GM21786 (cell line): Measurements from ENCODE around the gene GNPTG.
A peak's percentile ranks its signal among the peaks of the same experiment; 100 is the strongest.

Experiments
- ATAC-seq: cut with Tn5 transposase; IDR thresholded peaks from one replicate; pipeline ENCODE4 v1.9.1; 2021; ENCODE audit not compliant: unreplicated experiment

The GNPTG gene

DNA sequence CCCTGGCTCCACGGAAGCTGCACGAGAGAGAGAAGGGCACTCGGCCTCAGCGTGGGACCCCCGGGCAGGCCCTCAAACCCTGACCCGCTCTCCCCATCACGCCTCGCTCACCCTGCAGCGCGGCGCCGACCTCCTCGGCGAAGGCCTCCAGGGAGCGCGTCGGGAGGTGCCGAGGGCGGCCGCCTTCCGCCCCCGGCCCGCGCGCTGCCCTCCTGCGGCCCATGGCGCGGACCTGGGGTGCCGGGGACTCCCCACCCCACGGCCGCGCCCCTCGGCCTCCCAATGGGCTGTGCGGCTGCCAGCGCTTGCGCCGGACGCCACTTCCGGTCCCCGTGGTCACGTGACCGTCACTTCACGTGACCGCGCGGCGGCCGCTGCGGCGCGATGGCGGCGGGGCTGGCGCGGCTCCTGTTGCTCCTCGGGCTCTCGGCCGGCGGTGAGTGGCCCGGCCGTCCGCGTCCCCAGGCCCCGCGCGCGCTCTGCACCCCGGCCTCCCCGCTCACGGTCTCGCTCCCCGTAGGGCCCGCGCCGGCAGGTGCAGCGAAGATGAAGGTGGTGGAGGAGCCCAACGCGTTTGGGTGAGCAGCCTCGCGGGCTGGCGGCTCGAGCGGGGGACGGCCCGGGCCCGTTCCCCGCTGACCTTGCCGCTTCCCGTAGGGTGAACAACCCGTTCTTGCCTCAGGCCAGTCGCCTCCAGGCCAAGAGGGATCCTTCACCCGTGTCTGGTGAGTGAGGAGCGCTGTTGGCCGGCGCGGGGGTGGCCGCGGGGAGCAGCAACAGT lies at the start of gene GNPTG, which contains the start of gene TSR3:
GNPTG (plus strand) TSS at position 350 of the 781 bp plus-strand sequence; CDS start at position 385, 35 bp downstream.
TSR3 (minus strand) TSS at position 297 of the 781 bp plus-strand sequence; CDS start at position 223, 74 bp downstream.
- peak; percentile 56 for ATAC-seq

DNA sequence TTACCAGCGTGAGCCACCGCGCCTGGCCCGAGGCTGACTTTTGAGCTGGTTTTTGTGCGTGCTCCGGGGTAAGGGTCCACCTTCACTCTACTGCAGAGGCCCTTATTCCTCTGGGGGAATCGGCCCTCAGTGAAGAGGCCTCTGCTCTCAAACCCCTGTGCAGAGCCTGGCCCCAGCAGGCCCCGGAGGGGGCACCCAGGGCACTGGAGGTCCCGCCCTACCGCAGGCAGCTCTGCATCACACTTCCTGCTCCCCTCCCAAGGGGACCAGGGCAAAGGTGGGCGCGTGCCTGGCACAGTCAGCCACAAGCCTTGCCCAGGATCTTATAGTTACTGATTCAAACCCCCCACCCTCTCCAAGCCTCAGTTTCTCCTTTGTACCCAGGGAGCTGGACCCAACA lies 45.9 kb upstream of the GNPTG start:
- ATAC-seq = no peak

DNA sequence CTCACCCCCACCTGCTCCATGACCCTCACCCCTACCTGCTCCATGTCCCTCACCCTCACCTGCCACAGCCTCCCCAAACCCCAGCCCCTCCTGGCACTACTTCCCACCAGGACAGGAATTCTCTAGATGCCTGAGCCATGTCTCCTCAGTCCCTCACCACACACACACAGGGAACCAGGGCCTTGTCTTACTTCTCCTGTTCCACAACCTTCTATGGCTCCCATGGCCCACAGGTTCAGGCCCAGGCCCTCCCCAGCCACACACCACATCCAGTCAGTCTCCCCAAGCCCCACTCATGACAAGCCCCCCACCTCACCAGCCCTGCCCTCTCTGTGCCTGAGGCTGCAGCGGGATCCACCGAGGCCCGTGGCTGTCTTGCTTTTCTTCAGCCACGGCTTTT lies 45.4 kb upstream of the GNPTG start:
- no peak for ATAC-seq

DNA sequence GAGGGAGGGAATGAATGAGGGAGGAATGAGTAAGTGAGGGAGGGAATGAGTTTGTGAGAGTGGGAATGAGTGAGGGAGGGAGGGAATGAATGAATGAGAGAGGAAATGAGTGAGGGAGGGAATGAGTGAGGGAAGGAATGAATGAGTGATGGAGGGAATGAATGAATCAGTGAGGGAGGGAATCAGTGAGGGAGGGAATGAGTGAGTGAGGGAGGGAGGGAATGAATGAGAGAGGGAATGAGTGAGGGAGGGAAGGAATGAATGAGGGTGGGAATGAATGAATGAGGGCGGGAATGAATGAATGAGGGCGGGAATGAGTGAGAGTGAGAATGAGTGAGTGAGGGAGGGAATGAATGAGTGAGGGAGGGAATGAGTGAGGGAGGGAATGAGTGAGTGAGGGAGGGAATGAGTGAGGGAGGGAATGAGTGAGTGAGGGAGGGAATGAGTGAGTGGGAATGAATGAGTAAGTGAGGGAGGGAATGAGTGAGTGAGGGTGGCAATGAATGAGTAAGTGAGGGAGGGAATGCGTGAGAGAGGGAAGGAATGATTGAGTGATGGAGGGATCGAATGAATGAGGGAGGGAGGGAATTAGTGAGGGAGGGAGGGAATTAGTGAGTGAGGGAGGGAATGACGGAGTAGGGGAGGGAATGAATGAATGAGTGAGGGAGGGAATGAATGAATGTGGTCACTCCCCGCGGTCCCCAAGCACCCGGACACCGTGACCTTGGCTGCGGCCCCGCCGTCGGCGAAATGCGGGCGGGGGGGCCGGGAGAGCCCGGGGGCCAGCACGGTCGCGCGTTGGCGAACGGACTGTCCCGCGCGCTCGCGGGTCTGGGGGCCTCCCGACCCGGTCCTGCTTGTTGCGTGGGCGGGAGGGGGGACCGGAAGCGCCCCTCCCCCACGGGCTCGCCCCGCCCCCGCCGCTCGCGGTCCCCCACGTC lies 43.4 kb upstream of the GNPTG start:
- peak; percentile 13 for ATAC-seq

DNA sequence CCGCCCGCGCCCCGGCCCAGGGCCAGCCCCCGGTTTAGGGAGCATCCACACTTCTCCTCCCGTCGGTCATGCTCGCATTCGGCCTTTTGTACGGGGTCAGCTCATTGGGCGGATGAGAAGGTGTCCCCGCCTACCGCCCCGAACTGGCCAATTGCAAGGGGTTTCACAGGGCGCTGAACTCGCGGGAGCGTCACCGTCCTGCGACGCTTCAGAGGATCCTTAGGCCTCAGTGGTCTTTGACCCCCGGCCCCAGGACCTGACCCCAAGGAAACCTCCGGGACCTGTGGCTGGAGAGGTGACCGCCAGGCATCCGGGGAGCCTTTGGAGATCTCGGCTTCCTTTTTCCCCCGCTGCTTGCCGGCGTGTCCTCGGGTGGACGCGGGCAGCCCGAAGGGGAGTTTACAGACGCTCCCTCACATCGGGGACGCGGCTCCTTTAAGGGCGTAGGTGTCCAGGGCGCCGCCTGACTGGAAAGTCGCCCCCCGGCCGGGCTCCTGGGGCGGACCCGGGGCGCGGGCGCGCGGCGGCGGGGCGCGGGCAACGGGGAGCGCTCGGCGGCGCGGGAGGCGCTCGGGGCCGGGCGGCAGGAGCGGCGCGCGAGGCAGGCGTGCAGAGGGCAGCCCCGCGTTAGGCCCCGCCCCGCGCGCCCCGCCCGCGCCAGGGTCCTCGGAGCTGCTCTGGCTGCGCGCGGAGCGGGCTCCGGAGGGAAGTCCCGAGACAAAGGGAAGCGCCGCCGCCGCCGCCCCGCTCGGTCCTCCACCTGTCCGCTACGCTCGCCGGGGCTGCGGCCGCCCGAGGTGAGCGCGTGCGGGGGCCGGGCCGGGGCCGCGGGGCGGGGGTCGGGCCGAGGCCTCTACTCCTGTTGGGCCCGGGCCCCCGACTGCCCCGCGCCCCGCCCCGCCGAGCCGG lies 42.5 kb upstream of the GNPTG start, which contains the start of gene UBE2I:
UBE2I (plus strand) TSS at position 660 of the 909 bp plus-strand sequence. CDS start 4,395 bp downstream, outside the sequence.
- peak; percentile 51 for ATAC-seq

DNA sequence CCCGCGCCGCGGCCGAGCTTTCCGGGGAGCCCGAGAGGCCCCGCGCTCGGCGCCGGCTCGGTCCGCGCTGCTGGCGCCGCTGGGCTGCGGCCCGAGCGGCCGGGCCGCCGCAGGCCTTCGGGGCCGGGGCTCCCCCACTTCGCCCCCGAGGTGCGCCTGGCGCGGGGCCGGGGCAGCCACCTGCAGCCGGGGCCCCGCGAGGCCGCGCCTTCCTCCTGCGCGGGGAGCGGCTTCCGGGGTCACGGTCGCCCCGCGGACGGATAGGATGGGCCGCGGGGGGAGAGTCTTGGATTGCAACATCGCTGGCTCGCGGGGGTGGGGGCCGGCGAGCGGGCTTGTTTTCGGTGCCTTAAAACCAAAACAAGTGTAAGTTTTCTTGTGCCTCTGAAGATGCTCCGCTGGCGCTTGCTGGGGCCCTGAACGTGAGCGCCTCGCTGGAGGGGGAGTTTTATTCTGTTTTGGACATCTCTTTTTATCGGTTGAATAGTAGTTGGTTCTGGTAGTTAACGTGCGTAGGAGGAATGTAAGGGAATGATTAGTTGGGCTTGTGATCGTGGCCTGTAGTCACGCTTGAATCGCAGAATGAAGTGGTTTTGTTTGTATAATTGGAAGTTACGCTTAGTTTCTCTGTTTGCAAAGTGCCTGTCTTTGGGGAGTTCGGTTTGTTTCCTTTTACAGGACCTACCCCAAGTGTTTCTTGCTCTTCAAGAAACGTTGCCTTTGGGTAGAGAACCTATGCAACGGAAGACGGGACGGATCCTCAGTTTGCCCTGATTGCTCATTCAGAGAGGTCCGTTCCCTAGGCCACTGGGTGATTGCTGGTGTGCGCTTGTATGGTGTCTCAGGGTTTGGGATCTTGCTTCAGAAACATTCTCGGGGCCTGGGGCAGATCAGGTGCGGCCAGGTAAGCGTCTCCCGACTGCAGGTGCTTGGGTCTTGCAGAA lies 41.6 kb upstream of the GNPTG start:
- ATAC-seq = peak; percentile 4

DNA sequence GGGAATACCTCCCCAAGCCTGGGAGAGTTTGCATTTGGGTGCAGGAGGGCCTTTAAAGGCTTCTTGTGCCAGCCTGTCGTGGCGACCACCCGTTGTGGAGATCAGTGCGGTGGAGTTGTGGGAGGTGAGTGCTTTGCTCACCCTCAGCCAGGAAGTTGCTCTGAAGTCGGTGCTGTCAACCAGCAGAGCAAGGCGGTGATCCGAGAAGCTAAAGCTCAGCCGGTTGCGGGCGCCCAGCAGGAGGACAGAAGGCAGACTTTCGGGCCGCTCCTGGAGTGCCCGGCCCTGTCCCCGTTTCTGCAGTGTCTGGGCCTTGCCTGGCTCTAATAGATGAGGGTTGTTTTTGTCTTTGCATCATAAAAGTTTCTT lies 40.9 kb upstream of the GNPTG start:
- no peak for ATAC-seq

DNA sequence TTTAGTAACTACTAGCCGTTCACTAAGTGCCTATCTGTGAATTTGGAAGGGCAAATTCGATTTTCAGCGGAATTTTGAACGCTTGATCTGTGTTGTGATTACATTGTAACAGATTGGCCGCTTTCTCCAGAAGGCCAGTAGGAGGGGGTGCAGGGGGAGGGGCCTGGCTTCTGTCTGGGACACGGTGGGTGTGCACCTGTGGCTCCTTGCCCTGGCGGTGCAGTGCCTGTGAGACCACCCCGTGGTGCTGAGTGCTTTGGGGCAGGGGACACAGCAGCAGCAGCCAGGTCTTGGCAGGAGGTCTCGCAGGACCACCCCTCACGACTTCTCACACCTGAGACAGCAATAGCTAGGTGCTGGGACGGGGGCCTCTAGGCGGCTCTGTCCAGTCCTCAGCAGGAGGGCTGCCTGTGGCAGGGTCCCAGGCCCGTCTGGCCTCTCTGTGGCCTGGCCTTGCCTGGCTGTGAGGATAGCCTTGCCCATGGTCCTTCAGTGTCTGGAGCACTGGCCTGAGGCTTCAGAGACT lies 40.5 kb upstream of the GNPTG start:
- ATAC-seq = no peak

DNA sequence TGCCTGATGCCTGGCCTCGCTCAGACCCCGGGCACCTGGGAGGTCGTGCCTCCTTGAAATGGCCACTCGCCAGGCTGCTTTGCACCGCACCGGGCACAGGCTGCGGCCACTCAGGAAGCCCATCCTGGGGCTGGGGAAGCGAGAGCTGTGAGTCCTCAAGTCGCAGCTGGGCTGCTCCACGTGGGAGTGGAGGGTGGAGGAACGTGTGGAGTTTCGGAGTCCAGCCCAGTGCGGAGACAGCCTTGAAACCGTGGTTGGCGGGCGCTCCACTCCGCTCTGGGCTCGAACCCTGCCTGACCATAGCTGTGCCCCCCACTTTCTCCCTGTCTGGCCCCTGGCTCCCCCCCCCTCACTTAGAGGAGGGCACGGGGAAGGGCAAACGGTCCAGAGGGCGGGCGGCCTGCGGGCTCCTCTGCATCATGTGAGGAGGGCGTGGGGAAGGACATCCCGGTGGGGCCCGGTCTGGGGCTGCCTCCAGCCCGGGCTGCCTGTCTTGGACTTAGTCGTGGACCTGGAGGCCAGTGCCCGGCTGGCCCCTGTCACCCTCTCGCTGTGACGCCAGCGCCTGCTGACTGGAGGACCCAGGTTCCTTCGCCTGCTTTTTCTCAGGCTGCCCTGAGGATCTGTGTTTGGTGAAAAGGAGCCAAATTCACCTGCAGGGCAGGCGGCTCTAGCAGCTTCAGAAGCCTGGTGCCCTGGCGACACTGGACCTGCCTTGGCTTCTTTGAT lies 39.8 kb upstream of the GNPTG start:
- no peak for ATAC-seq

DNA sequence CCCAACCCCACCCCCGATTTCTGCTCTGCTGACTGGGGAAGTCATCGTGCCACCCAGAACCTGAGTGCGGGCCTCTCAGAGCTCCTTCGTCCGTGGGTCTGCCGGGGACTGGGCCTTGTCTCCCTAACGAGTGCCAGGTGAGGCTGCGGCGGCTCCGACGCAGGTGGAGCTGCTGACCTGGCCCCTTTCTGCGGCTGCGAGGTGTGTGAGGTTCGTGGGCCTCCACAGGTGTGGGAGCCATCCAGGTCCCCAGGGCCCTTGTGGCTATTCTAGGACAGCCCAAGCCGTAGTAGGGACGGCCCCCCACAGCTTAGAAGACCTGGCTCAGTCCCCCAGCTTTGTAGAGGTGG lies 39.3 kb upstream of the GNPTG start:
- no peak for ATAC-seq

DNA sequence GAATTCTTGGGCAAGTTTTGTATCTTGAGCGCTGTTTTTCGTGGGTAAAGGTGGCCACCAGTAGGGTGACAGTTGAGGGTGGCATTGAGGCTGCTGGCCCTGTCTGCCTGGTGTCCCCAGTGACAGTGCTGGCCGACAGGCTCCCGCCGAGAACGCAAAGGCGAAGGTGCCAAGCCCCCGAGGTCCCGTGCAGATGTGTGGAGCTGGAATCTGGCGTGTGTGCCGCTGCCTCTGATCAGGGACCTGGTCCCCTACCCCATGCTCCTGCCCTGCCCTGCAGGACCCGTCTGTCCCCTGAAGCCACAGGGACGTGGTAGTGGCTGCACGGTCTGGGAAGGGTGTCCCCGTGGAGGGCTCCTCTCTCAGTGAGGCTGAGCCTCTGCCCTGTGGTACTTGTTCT lies 38.8 kb upstream of the GNPTG start:
- no peak for ATAC-seq

DNA sequence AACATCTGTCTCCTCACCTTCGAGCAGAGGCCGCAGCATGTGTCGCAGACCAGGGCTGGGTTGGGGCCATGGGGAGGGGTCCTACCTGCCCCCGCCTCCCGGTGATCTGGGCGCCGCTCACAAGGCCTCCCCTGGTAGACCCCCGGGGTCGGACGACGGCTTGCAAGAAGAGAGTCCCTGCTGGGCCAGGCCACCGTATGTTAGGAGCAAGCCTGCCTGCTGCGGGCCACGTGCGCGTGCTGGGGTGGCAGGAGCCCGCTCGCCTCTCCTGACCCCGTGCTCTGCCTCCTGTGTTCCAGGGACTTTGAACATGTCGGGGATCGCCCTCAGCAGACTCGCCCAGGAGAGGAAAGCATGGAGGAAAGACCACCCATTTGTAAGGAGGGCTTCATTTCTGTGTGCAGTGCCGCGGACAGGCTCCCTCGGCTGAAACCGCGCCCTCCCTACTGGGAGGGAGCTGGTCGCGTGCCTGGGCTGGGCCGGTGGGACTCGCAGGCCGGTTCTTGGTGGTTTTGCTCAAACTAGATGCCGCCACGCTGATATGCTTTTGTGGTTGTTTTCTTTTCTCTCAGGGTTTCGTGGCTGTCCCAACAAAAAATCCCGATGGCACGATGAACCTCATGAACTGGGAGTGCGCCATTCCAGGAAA lies 37.9 kb upstream of the GNPTG start:
- no peak for ATAC-seq

DNA sequence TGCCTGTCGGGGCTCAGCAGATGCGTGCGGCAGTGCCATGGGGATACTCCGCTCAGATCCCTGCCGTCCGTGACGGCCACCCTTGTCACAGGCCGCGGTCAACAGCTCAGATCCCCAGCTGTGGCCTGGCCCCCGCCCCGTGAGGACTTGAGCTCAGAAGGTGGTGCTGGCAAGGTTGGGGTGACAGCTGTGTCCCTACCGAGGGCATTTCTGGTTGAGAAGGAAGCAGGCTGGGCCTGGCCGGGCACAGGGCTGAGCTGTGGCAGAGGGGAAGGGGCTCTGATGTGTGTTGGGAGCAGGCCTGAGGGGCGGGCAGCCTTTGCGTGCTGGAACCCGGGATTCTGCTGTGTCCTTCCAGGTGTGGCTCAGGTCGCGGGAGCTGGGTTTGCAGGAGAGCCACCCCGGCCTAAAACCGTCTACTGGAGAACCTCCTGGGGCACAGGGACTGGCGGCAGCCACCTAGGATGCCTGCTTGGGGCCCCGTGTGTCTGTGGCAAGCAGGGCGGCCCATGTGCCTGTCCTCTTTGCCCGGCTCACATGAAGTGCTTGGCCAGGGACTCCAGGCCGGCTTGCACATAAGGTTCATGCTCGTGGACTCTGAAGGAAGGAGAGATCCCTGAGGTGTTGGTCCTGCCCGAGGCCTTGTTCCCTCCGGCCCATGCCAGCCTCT lies 37.2 kb upstream of the GNPTG start:
- ATAC-seq = no peak

DNA sequence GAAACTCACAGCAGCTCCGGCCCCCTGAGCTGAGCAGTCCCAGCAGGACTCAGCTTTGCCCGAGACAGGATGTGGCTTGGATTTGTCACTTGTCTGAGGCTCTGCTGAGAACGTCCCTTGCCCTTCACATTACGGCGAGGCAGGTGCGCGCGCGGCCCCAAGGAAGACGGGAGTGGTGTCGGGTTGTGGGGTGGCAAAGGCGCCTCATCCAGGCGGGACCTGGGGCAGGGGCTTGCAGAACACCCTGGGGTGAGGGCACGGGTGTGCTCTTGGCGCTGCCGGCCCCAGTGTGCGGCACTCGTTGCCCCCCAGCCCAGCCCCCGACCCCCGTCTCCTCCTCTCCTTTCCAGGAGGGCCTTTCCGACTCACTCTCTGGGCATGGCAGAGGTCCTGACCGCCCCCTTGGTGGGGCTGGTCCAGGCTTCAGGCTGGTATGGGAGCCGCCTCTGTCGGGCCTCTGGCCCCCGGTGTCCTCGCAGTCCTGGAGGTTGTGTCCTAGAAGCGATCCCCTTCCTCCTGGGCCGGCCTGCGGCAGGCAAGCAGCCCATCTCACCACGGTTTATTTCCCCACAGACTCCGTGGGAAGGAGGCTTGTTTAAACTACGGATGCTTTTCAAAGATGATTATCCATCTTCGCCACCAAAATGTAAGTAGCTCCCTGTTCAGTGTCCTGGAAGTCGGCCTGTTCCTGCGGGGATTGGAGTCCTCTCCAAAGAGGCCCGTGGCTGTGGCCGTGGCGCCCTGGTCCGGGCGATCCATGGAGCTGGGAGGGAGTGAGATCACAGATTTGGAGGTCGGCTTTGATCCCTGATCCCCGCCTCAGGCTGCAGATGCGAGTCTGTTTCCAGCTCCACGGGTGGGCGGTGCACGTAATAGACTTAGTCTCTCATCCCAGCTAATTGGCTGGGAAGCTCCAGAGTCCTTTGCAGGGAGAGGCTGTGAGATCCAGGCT lies 36.4 kb upstream of the GNPTG start:
- no peak for ATAC-seq

DNA sequence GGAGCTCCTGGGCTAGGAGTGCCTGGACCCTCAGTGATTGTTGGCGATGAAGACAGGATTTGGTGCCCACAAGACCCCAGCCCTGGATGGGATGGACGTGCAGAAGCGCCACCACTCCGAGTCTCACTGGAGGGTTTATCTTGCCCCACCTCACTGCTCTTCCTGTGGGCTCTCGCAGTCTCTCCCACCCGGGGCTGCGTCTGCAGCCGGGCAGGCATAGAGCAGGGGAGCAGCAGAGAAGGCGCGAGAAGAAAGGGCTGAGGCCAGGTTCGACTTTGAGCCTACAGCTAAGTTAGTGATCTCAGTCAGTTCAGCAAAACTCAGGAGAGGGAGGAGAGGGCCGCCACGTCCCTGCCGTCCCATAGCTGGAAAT lies 35.7 kb upstream of the GNPTG start:
- no peak for ATAC-seq

DNA sequence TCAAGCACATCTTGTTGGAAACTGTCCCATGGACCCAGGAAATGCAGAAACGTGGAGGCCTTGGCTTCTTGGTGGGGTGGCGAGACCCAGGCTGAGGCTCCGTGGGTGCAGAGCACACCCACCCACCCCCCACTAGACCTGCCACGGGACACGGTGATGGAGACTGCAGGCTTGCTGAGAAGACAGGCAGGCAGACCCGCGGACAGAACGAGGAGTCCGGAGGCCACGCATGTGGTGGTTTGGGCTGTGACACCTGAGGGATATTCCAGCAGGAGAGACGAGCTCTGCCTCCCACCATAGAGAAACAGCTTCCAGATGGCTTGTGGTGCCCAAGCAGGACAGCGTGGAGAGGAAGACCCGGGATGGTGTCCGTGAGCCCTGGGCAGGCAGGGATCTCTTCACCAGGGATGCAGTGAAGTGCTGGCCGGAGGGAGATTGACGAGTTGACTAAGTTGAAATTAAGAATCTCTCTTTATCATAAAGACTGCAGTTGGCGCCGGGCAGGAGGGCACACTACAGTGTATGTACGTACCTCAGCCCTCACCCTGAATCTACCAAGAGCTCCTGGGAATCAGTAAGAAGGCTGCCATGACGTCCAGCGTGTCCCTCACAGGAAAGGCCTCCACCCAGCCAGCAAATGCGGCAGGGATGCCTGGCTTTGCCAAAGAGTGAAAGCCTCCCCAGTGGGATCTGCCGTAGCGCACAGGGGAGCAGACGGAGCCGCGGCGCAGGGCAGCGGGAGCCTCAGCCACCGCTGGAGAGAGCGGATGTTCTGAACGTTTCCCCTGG lies 34.1 kb upstream of the GNPTG start:
- ATAC-seq = no peak
